Measurements from ENCODE around the gene ADM5. TPM values are rescaled to one million over a fixed set of nuclear protein-coding genes. Genes with fewer than 3 reads are reported as not detected.

The ADM5 gene
- polyA plus RNA-seq, 1 donor from 2014 or later, result 7.2 TPM

GRCh38 chr19:49710372-49710951, 21.1 kb downstream of the ADM5 start:
- Histone ChIP-seq H4K20me1 (ENCODE audit: insufficient read depth) (no peaks in the 10 kb centered on the region), H3K36me3 (ENCODE audit: insufficient read depth, low read length) (peaks cover 10% of the 10 kb centered on the region), H3K79me2 (replicated peaks; ENCODE audit: insufficient read depth, low read length) (no peaks in the 10 kb centered on the region), H3K9me2 (ENCODE audit: insufficient read depth, low read length) (no peaks in the 10 kb centered on the region), H3K4me3 (ENCODE audit: low read length) (no peak overlapping the region), H3K27ac (ENCODE audit: low read length) (no peak overlapping the region), H3K9me3 (ENCODE audit: low read length) (no peaks in the 10 kb centered on the region), H3K9ac (ENCODE audit: low read length) (no peak overlapping the region), H2AFZ (ENCODE audit: low read depth, low read length) (no peak overlapping the region), H3F3A (ENCODE audit: insufficient read depth, low read length, poor library complexity, severe bottlenecking) (no peaks in the 10 kb centered on the region), H3K4me2 (ENCODE audit: low read length) (no peak overlapping the region), H3K27me3 (ENCODE audit: insufficient read depth, low read depth, low read length) (no peaks in the 10 kb centered on the region)
- TF ChIP-seq SMC3 (conservative IDR thresholded peaks at IDR 0.05; ENCODE audit: poor library complexity) (no peak), REST (IDR thresholded peaks at IDR 0.05; ENCODE audit: borderline replicate concordance) (no peak), RAD21 (conservative IDR thresholded peaks at IDR 0.05) (no peak), TAF1 (IDR thresholded peaks at IDR 0.05; ENCODE audit: low read depth) (no peak), EZH2 (IDR thresholded peaks at IDR 0.05; ENCODE audit: borderline replicate concordance, insufficient read depth, low read length, poor library complexity, severe bottlenecking) (no peak), CTCF (IDR thresholded peaks at IDR 0.05; ENCODE audit: poor library complexity, severe bottlenecking) (no peak), MXI1 (conservative IDR thresholded peaks at IDR 0.05; ENCODE audit: poor library complexity, severe bottlenecking) (no peak), EP300 (conservative IDR thresholded peaks at IDR 0.05; ENCODE audit: poor library complexity, severe bottlenecking) (no peak), POLR2AphosphoS5 (IDR thresholded peaks at IDR 0.05) (no peak)

- Histone ChIP-seq H3K9me3 (ENCODE audit: low read length) (no peaks in the 10 kb centered on the region), H3F3A (ENCODE audit: insufficient read depth, low read length, poor library complexity, severe bottlenecking) (no peaks in the 10 kb centered on the region), H3K36me3 (ENCODE audit: insufficient read depth, low read length) (peaks cover 4% of the 10 kb centered on the region), H3K27me3 (ENCODE audit: insufficient read depth, low read depth, low read length) (no peaks in the 10 kb centered on the region), H3K9me2 (ENCODE audit: insufficient read depth, low read length) (no peaks in the 10 kb centered on the region), H3K4me2 (ENCODE audit: low read length) (no peak overlapping the region), H3K4me3 (ENCODE audit: low read length) (no peak overlapping the region), H3K9ac (ENCODE audit: low read length) (no peak overlapping the region), H3K27ac (ENCODE audit: low read length) (no peak overlapping the region), H3K79me2 (replicated peaks; ENCODE audit: insufficient read depth, low read length) (no peaks in the 10 kb centered on the region), H4K20me1 (ENCODE audit: insufficient read depth) (no peaks in the 10 kb centered on the region), H2AFZ (ENCODE audit: low read depth, low read length) (no peak overlapping the region)
- TF ChIP-seq RAD21 (conservative IDR thresholded peaks at IDR 0.05) (no peak), POLR2AphosphoS5 (IDR thresholded peaks at IDR 0.05) (no peak), EZH2 (IDR thresholded peaks at IDR 0.05; ENCODE audit: borderline replicate concordance, insufficient read depth, low read length, poor library complexity, severe bottlenecking) (no peak), REST (IDR thresholded peaks at IDR 0.05; ENCODE audit: borderline replicate concordance) (no peak), CTCF (IDR thresholded peaks at IDR 0.05; ENCODE audit: poor library complexity, severe bottlenecking) (no peak), MXI1 (conservative IDR thresholded peaks at IDR 0.05; ENCODE audit: poor library complexity, severe bottlenecking) (no peak), TAF1 (IDR thresholded peaks at IDR 0.05; ENCODE audit: low read depth) (no peak), EP300 (conservative IDR thresholded peaks at IDR 0.05; ENCODE audit: poor library complexity, severe bottlenecking) (no peak), SMC3 (conservative IDR thresholded peaks at IDR 0.05; ENCODE audit: poor library complexity) (no peak)
These were observed 23.0 kb downstream of the ADM5 start for GRCh38 chr19:49712397-49712859.

Measured in neural cell (in vitro differentiated cells).